ENCODE measurements around the gene TBC1D30. TPM values are rescaled to one million over a fixed set of nuclear protein-coding genes. Genes with fewer than 3 reads are reported as not detected.

The TBC1D30 gene
- total and polyA plus RNA-seq, 9 donors = 1.1 to 5.2 (median 2.6) TPM

GRCh38 chr12:64790166-64790565 is 34.3 kb upstream of the TBC1D30 start:
- no peak for DNase-seq
- Histone ChIP-seq H3K4me1 (ENCODE audit: insufficient read depth) (no peaks in the 10 kb centered on the region), H3K27ac (no peak overlapping the region), H3K9me3 (no peaks in the 10 kb centered on the region), H3K36me3 (no peaks in the 10 kb centered on the region), H3K4me3 (no peak overlapping the region), H3K27me3 (no peaks in the 10 kb centered on the region)
- TF ChIP-seq POLR2A (IDR thresholded peaks at IDR 0.05) (no peak), EP300 (IDR thresholded peaks at IDR 0.05) (no peak), CTCF (IDR thresholded peaks at IDR 0.05) (no peak)
- intact Hi-C loops (cut with DNase I) = no loop called here
- WGBS, 3 donors = 64 to 78% (median 65%) methylated on average over 1 of the region's 1 CpG

GRCh38 chr12:64791036-64791435 is 33.4 kb upstream of the TBC1D30 start:
- Histone ChIP-seq H3K9me3 (no peaks in the 10 kb centered on the region), H3K4me3 (no peak overlapping the region), H3K27me3 (no peaks in the 10 kb centered on the region), H3K36me3 (no peaks in the 10 kb centered on the region), H3K27ac (no peak overlapping the region), H3K4me1 (ENCODE audit: insufficient read depth) (no peaks in the 10 kb centered on the region)
- TF ChIP-seq EP300 (IDR thresholded peaks at IDR 0.05) = no peak
- no peak for TF ChIP-seq CTCF (IDR thresholded peaks at IDR 0.05)
- no peak for TF ChIP-seq POLR2A (IDR thresholded peaks at IDR 0.05)
- DNase-seq = no peak
- intact Hi-C loops (cut with DNase I) = no loop called here

GRCh38 chr12:64792128-64792527 is 32.3 kb upstream of the TBC1D30 start:
- Histone ChIP-seq H3K4me1 (ENCODE audit: insufficient read depth) (no peaks in the 10 kb centered on the region), H3K36me3 (no peaks in the 10 kb centered on the region), H3K4me3 (no peak overlapping the region), H3K27me3 (no peaks in the 10 kb centered on the region), H3K27ac (no peak overlapping the region), H3K9me3 (no peaks in the 10 kb centered on the region)
- WGBS, 3 donors = 74 to 86% (median 82%) methylated on average over 1 of the region's 1 CpG
- no peak for TF ChIP-seq POLR2A (IDR thresholded peaks at IDR 0.05)
- intact Hi-C loops (cut with DNase I) = no loop called here
- DNase-seq = no peak

GRCh38 chr12:64793610-64794009 is 30.8 kb upstream of the TBC1D30 start:
- H3K27ac ChIP-seq = no peak overlapping the region
- intact Hi-C loops (cut with DNase I) = no loop called here

GRCh38 chr12:64794305-64794704 is 30.1 kb upstream of the TBC1D30 start:
- 64 to 73% (median 67%) methylated on average over 3 of the region's 3 CpGs for WGBS, 3 donors
- no peak for DNase-seq
- intact Hi-C loops (cut with DNase I) = no loop called here
- Histone ChIP-seq H3K27ac (no peak overlapping the region), H3K4me3 (no peak overlapping the region), H3K4me1 (ENCODE audit: insufficient read depth) (no peaks in the 10 kb centered on the region), H3K27me3 (no peaks in the 10 kb centered on the region), H3K9me3 (no peaks in the 10 kb centered on the region), H3K36me3 (no peaks in the 10 kb centered on the region)
- TF ChIP-seq CTCF (IDR thresholded peaks at IDR 0.05) = no peak
- TF ChIP-seq POLR2A (IDR thresholded peaks at IDR 0.05) = no peak
- TF ChIP-seq EP300 (IDR thresholded peaks at IDR 0.05) = no peak

More at GRCh38 chr12:64793610-64794009, 30.8 kb upstream of the TBC1D30 start:
- Histone ChIP-seq H3K27me3 (no peaks in the 10 kb centered on the region), H3K4me1 (ENCODE audit: insufficient read depth) (no peaks in the 10 kb centered on the region), H3K36me3 (no peaks in the 10 kb centered on the region), H3K4me3 (no peak overlapping the region), H3K9me3 (no peaks in the 10 kb centered on the region)
- 70 to 80% (median 77%) methylated on average over 3 of the region's 3 CpGs for WGBS, 3 donors
- TF ChIP-seq POLR2A (IDR thresholded peaks at IDR 0.05) (no peak), EP300 (IDR thresholded peaks at IDR 0.05) (no peak), CTCF (IDR thresholded peaks at IDR 0.05) (no peak)
- DNase-seq = no peak
